Urothelium cell line (cell line): ENCODE results near the gene DSCAM.
"Not testable (repeated sequence)": the region's sequence is repeated elsewhere in the genome, so short reads cannot be mapped to it uniquely, and the experiment has no call there.

Experiments used
- DNase-seq: peaks from one replicate; pipeline ENCODE4 v3.0.0; 2011; ENCODE audit warnings: low spot score, mixed read lengths
- FAIRE-seq: peaks from 2 replicates; lab custom pipeline; 2011; peaks lifted over from hg19 to GRCh38; lab: Jason Lieb, UNC

Gene DSCAM

GRCh38 chr21:40345711-40346321, 501.1 kb downstream of the DSCAM start:
- no peak for FAIRE-seq
- no peak for DNase-seq

GRCh38 chr21:40340357-40340756, 506.6 kb downstream of the DSCAM start:
- FAIRE-seq (no peak), DNase-seq (no peak)

- FAIRE-seq (no peak), DNase-seq (no peak)
Observed at GRCh38 chr21:40339050-40339449, 507.9 kb downstream of the DSCAM start.

- no peak for FAIRE-seq
- no peak for DNase-seq
Observed at GRCh38 chr21:40337981-40338380, 509.0 kb downstream of the DSCAM start.

GRCh38 chr21:40335704-40336103, 511.3 kb downstream of the DSCAM start:
- FAIRE-seq (no peak), DNase-seq (no peak)

- DNase-seq (no peak), FAIRE-seq (no peak)
Observed at GRCh38 chr21:40334159-40334558, 512.8 kb downstream of the DSCAM start.

- FAIRE-seq (no peak), DNase-seq (no peak)
Observed at GRCh38 chr21:40333731-40334130, 513.2 kb downstream of the DSCAM start.

GRCh38 chr21:40331804-40332203, 515.2 kb downstream of the DSCAM start:
- DNase-seq (no peak), FAIRE-seq (no peak)

- DNase-seq: no peak
- FAIRE-seq: no peak
Observed at GRCh38 chr21:40331172-40331571, 515.8 kb downstream of the DSCAM start.

GRCh38 chr21:40324389-40324788, 522.6 kb downstream of the DSCAM start:
- DNase-seq (no peak), FAIRE-seq (no peak)

GRCh38 chr21:40320718-40321117, 526.2 kb downstream of the DSCAM start:
- not testable (repeated sequence) for DNase-seq, FAIRE-seq

GRCh38 chr21:40318371-40318770, 528.6 kb downstream of the DSCAM start:
- no peak for FAIRE-seq

GRCh38 chr21:40316104-40316503, 530.9 kb downstream of the DSCAM start:
- DNase-seq (no peak), FAIRE-seq (no peak)

More at GRCh38 chr21:40318371-40318770, 528.6 kb downstream of the DSCAM start:
- no peak for DNase-seq

- FAIRE-seq: no peak
- DNase-seq: no peak
Observed at GRCh38 chr21:40315626-40316025, 531.3 kb downstream of the DSCAM start.

GRCh38 chr21:40313260-40313659, 533.7 kb downstream of the DSCAM start:
- DNase-seq: no peak
- FAIRE-seq: no peak

GRCh38 chr21:40300300-40300699, 546.7 kb downstream of the DSCAM start:
- no peak for FAIRE-seq
- no peak for DNase-seq

GRCh38 chr21:40299451-40299850, 547.5 kb downstream of the DSCAM start:
- DNase-seq: no peak
- FAIRE-seq: no peak

- DNase-seq (no peak), FAIRE-seq (no peak)
Observed at GRCh38 chr21:40294345-40294744, 552.6 kb downstream of the DSCAM start.

GRCh38 chr21:40291560-40291959, 555.4 kb downstream of the DSCAM start:
- no peak for FAIRE-seq
- no peak for DNase-seq

GRCh38 chr21:40284409-40284808, 562.5 kb downstream of the DSCAM start:
- no peak for DNase-seq

GRCh38 chr21:40282912-40283886, 563.8 kb downstream of the DSCAM start:
- no peak for FAIRE-seq
- DNase-seq: no peak

More at GRCh38 chr21:40284409-40284808, 562.5 kb downstream of the DSCAM start:
- no peak for FAIRE-seq

- FAIRE-seq: no peak
- no peak for DNase-seq
Observed at GRCh38 chr21:40278345-40278744, 568.6 kb downstream of the DSCAM start.
